Neutrophil (primary cell): ENCODE measurements around the gene CBFB.
"Not testable (repeated sequence)": the region's sequence is repeated elsewhere in the genome, so short reads cannot be mapped to it uniquely, and the experiment has no call there.

Experiments used
- H3K27ac ChIP-seq: fragments of 200-600 bp; sonication (generic); 2 replicates; pipeline ENCODE4 v1.5.1; 2016; ENCODE audit warnings: mild to moderate bottlenecking, moderate library complexity
- H3K27me3 ChIP-seq: fragments of 200-600 bp; sonication (generic); 2 replicates; pipeline ENCODE4 v1.6.0; 2016; ENCODE audit warnings: mild to moderate bottlenecking
- H3K36me3 ChIP-seq: fragments of 200-600 bp; sonication (generic); 2 replicates; pipeline ENCODE4 v1.5.1; 2017
- H3K4me1 ChIP-seq, 2 experiments: fragments of 200-600 bp in 1 of 2; sonication (generic) in 1 of 2; 1 replicate in 1 of 2; 2 replicates in 1 of 2; pipeline versions ENCODE4 v1.5.1 to v1.6.1; 2013 to 2016; ENCODE audit warnings: low read depth in 1 of 2, low read length in 1 of 2, mild to moderate bottlenecking in 1 of 2, moderate library complexity in 1 of 2; ENCODE audit not compliant: control insufficient read depth in 1 of 2, insufficient read depth in 1 of 2
- H3K4me3 ChIP-seq, 2 experiments: fragments of 200-600 bp in 1 of 2; sonication (generic) in 1 of 2; 1 replicate in 1 of 2; 2 replicates in 1 of 2; pipeline ENCODE4 v1.5.1; 2013 to 2016; ENCODE audit warnings: low read depth in 1 of 2, low read length in 1 of 2, mild to moderate bottlenecking in 1 of 2, moderate library complexity in 1 of 2
- H3K9me3 ChIP-seq: fragments of 200-600 bp; sonication (generic); 2 replicates; pipeline ENCODE4 v1.5.1; 2016
- CTCF ChIP-seq: fragments of 200-600 bp; sonication (generic); IDR thresholded peaks from 2 replicates; pipeline ENCODE4 v1.5.1; 2016; ENCODE audit warnings: antibody characterized with exemption

The CBFB gene

GRCh38 chr16:66991545-66992077, 37.3 kb upstream of the CBFB start:
- H3K36me3 ChIP-seq = no peaks in the 10 kb centered on the region
- H3K4me3 ChIP-seq = no peak overlapping the region
- no peaks in the 10 kb centered on the region for H3K9me3 ChIP-seq
- no peak for TF ChIP-seq CTCF
- H3K4me1 ChIP-seq = no peaks in the 10 kb centered on the region
- no peak overlapping the region for H3K27ac ChIP-seq
- no peaks in the 10 kb centered on the region for H3K27me3 ChIP-seq

GRCh38 chr16:66993558-66993957, 35.4 kb upstream of the CBFB start:
- H3K36me3 ChIP-seq, H3K4me1 ChIP-seq, H3K9me3 ChIP-seq, H3K27ac ChIP-seq, H3K4me3 ChIP-seq: not testable (repeated sequence)
- H3K27me3 ChIP-seq = peaks cover 13% of the 10 kb centered on the region

- no peaks in the 10 kb centered on the region for H3K36me3 ChIP-seq
- peaks cover 42% of the 10 kb centered on the region for H3K27me3 ChIP-seq
- no peaks in the 10 kb centered on the region for H3K9me3 ChIP-seq
- H3K27ac ChIP-seq = no peak overlapping the region
- peaks cover 0 to 11% of the 10 kb centered on the region in 2 experiments for H3K4me1 ChIP-seq
- TF ChIP-seq CTCF = no peak
- H3K4me3 ChIP-seq = no peak overlapping the region
These were observed 32.5 kb upstream of the CBFB start for GRCh38 chr16:66996324-66996982.

- Histone ChIP-seq H3K4me3 (no peak overlapping the region), H3K36me3 (no peaks in the 10 kb centered on the region), H3K27ac (no peak overlapping the region), H3K27me3 (peaks cover 47% of the 10 kb centered on the region), H3K4me1 (peaks cover 0 to 11% of the 10 kb centered on the region in 2 experiments), H3K9me3 (no peaks in the 10 kb centered on the region)
- TF ChIP-seq CTCF = no peak
These were observed 32.0 kb upstream of the CBFB start for GRCh38 chr16:66996983-66997358.

- Histone ChIP-seq H3K27me3 (peaks cover 60% of the 10 kb centered on the region), H3K36me3 (no peaks in the 10 kb centered on the region), H3K27ac (peak overlapping the region; percentile 48), H3K4me3 (peak overlapping the region; percentile 72 to 77), H3K4me1 (peaks cover 0 to 11% of the 10 kb centered on the region in 2 experiments), H3K9me3 (no peaks in the 10 kb centered on the region)
- TF ChIP-seq CTCF = no peak
These were observed 28.3 kb upstream of the CBFB start for GRCh38 chr16:67000384-67001351.

- Histone ChIP-seq H3K4me1 (peaks cover 0 to 11% of the 10 kb centered on the region in 2 experiments), H3K4me3 (no peak overlapping the region), H3K9me3 (no peaks in the 10 kb centered on the region), H3K27me3 (peaks cover 60% of the 10 kb centered on the region), H3K27ac (no peak overlapping the region), H3K36me3 (no peaks in the 10 kb centered on the region)
- no peak for TF ChIP-seq CTCF
These were observed 27.2 kb upstream of the CBFB start for GRCh38 chr16:67001726-67002125.
